GM18873 (cell line): ENCODE measurements around the gene OR1K1.
"Not testable (repeated sequence)": the region's sequence is repeated elsewhere in the genome, so short reads cannot be mapped to it uniquely, and the experiment has no call there.

Source experiments
- ATAC-seq: cut with Tn5 transposase; IDR thresholded peaks from one replicate; pipeline ENCODE4 v1.9.1; 2021; ENCODE audit warnings: mild to moderate bottlenecking, moderate library complexity, moderate number of reproducible peaks; ENCODE audit not compliant: unreplicated experiment, low FRiP score

Gene OR1K1

GRCh38 chr9:122800066-122801060 lies at the start of gene OR1K1:
Gene OR1K1, plus strand, starts transcription at chr9:122800123. Its CDS starts 0 bp downstream, at chr9:122800123.
- no peak for ATAC-seq

GRCh38 chr9:122754825-122755224 lies 45.1 kb upstream of the OR1K1 start:
- ATAC-seq: no peak

- ATAC-seq: no peak
These were observed 32.1 kb upstream of the OR1K1 start for GRCh38 chr9:122767817-122768216.

- no peak for ATAC-seq
These were observed 22.9 kb upstream of the OR1K1 start for GRCh38 chr9:122777052-122777451.

GRCh38 chr9:122777935-122778627 lies 21.8 kb upstream of the OR1K1 start:
- ATAC-seq: no peak

GRCh38 chr9:122779181-122779580 lies 20.7 kb upstream of the OR1K1 start:
- ATAC-seq: no peak

GRCh38 chr9:122780026-122780425 lies 19.9 kb upstream of the OR1K1 start:
- no peak for ATAC-seq

GRCh38 chr9:122781671-122782070 lies 18.3 kb upstream of the OR1K1 start:
- no peak for ATAC-seq

- no peak for ATAC-seq
These were observed 14.7 kb upstream of the OR1K1 start for GRCh38 chr9:122785269-122785668.

- ATAC-seq: no peak
These were observed 13.6 kb upstream of the OR1K1 start for GRCh38 chr9:122786338-122786737.

GRCh38 chr9:122788831-122789230 lies 11.1 kb upstream of the OR1K1 start, which contains the start of gene OR5C1:
Gene OR5C1, plus strand, starts transcription at chr9:122788933. Its CDS starts 0 bp downstream, at chr9:122788933.
- no peak for ATAC-seq

GRCh38 chr9:122789256-122790046 lies 10.5 kb upstream of the OR1K1 start:
- no peak for ATAC-seq

GRCh38 chr9:122791872-122792669 lies 7.9 kb upstream of the OR1K1 start:
- no peak for ATAC-seq

- no peak for ATAC-seq
These were observed 2.4 kb upstream of the OR1K1 start for GRCh38 chr9:122797316-122798063.

GRCh38 chr9:122806661-122807060 lies 6.7 kb downstream of the OR1K1 start:
- ATAC-seq: no peak

GRCh38 chr9:122807271-122807900 lies 7.5 kb downstream of the OR1K1 start:
- ATAC-seq: no peak

- no peak for ATAC-seq
These were observed 8.2 kb downstream of the OR1K1 start for GRCh38 chr9:122808141-122808540.

GRCh38 chr9:122809261-122809660 lies 9.3 kb downstream of the OR1K1 start:
- ATAC-seq: not testable (repeated sequence)
